H1 (cell line): ENCODE data around the gene GRK3.

ENCODE experiments used
- RAD21 ChIP-seq, 2 experiments: IDR thresholded peaks in 1 of 2; conservative IDR thresholded peaks in 1 of 2; 2 replicates each; pipeline ENCODE4 v1.6.1; 2011; ENCODE audit warnings: low read depth in 2 of 2, low read length in 2 of 2, improper control_type of control experiment in 1 of 2, inconsistent platforms in 1 of 2, mild to moderate bottlenecking in 1 of 2, moderate library complexity in 1 of 2
- SP1 ChIP-seq: IDR thresholded peaks from 2 replicates; pipeline ENCODE4 v1.6.1; 2011; ENCODE audit warnings: low read depth, low read length
- TF ChIP-seq, protein P1 (sequence below), 3 experiments: IDR thresholded peaks; 1 replicate in 2 of 3; 2 replicates in 1 of 3; pipeline versions ENCODE4 v1.5.1 to v1.6.1; 2011; ENCODE audit warnings: low read length in 3 of 3, mild to moderate bottlenecking in 3 of 3, inconsistent platforms in 2 of 3, low read depth in 1 of 3, moderate library complexity in 1 of 3; ENCODE audit not compliant: insufficient read depth in 1 of 3; ENCODE audit errors: control extremely low read depth in 1 of 3

DNA sequence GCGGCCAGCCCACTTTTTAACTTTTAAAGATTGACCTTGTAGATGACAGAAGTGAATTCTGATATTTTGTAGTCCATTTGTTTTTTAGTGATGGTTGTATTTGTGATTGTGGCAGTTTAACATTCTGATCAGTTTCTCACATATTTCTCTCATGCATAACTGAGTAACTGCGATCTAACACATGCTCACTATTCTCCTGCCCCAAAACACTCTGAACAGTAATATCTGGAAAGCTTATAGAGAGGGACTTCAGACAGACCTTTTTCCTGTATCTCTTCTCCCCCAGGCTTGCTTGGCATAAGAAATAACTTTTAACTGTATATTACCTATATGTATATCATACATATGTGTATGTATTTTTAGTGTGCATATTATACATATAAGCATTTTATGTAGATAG, 140.2 kb downstream of the GRK3 start:
- TF ChIP-seq, protein P1, sequence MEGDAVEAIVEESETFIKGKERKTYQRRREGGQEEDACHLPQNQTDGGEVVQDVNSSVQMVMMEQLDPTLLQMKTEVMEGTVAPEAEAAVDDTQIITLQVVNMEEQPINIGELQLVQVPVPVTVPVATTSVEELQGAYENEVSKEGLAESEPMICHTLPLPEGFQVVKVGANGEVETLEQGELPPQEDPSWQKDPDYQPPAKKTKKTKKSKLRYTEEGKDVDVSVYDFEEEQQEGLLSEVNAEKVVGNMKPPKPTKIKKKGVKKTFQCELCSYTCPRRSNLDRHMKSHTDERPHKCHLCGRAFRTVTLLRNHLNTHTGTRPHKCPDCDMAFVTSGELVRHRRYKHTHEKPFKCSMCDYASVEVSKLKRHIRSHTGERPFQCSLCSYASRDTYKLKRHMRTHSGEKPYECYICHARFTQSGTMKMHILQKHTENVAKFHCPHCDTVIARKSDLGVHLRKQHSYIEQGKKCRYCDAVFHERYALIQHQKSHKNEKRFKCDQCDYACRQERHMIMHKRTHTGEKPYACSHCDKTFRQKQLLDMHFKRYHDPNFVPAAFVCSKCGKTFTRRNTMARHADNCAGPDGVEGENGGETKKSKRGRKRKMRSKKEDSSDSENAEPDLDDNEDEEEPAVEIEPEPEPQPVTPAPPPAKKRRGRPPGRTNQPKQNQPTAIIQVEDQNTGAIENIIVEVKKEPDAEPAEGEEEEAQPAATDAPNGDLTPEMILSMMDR (IDR thresholded peaks at IDR 0.05; ENCODE audit: control extremely low read depth in 1 of 3, insufficient read depth in 1 of 3, low read depth in 1 of 3, low read length in 3 of 3), result no peak
- no peak for TF ChIP-seq SP1
- TF ChIP-seq RAD21 (IDR thresholded peaks at IDR 0.05 in 1 of 2, conservative IDR thresholded peaks at IDR 0.05 in 1 of 2; ENCODE audit: low read depth in 2 of 2, low read length in 2 of 2), result no peak
